NCI-H1930 (cell line): ENCODE data around the gene FSTL5.

Experiments used
- DNase-seq, 2 experiments: peaks; one replicate each; lab custom pipeline; 2025; lab: John Stamatoyannopoulos, UW

Gene FSTL5

DNA sequence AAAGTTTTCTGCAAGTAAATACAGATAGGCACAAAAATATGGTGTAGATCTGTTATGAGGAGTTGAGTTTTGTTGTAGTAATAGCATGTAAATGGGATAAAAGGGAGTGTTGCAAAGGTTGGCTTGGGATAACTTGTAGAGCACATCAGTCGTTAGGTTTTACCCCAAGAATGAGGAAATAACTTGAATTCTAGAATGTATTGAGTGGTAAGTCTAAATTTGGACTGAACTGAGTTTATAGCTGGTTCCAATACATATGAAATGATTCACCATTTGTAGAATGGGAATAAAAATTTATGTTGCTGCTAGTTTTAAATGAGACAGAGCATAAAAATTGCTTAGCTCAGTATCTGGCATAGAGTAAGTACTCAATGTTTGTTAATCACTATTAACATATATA is 719.2 kb downstream of the FSTL5 start:
- DNase-seq, result no peak

DNA sequence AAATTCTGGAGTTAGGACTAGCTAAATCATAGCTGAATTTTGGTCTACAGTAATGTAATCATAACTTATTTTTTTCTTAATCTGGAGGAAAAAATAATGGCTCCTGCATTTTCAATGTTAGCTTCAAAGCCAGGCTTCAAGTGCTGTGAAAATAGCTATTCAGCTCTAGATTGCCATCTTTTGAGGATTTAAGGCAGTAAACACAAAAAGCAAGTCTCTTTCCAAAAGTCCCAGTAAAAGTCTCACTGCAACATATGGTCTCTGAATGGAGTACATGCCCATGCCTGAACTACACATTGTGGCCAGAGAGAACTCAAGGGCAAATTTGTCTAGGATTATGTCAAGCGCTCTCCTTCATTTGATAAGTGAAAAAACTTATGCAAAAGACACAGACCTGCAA is 720.9 kb downstream of the FSTL5 start:
- no peak for DNase-seq

- DNase-seq, result no peak
Observed at GRCh38 chr4:161438096-161438495, 725.7 kb downstream of the FSTL5 start.

GRCh38 chr4:161428180-161428965 is 735.4 kb downstream of the FSTL5 start:
- no peak for DNase-seq

DNA sequence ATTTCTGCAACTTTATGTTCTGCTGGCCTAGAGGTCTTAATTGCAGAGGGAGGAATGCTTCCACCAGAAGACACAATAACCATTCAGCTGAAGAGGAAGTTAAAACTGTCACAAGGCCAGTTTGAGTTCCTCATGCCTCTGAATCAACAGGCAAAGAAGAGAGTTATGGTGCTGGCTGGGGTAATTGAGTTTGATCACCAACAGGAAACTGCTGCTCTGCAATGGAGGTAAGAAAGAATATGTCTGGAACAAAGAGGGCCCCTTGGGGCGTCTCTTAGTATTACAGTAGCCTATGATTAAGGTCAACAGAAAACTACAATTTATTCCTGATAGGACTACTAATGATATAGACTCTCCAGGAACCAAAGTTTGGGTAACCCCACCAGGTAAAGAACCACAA is 744.0 kb downstream of the FSTL5 start:
- no peak for DNase-seq

DNA sequence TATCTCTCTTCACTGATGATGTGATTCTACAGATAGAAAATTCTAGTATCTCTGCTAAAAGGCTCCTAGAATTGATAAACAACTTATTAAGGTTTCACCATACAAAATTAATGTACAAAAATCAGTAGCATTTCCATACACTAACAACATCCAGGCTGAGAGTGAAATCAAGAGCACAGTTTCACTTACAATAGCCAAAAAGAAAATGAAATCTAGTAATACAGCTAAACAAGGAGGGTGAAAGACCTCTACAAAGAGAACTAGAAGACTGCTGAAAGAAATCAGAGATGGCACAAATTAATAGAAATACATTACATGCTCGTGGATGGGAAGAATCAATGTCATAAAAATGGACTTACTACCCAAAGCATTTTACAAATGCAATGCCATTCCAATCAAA is 751.9 kb downstream of the FSTL5 start:
- DNase-seq, result no peak

DNA sequence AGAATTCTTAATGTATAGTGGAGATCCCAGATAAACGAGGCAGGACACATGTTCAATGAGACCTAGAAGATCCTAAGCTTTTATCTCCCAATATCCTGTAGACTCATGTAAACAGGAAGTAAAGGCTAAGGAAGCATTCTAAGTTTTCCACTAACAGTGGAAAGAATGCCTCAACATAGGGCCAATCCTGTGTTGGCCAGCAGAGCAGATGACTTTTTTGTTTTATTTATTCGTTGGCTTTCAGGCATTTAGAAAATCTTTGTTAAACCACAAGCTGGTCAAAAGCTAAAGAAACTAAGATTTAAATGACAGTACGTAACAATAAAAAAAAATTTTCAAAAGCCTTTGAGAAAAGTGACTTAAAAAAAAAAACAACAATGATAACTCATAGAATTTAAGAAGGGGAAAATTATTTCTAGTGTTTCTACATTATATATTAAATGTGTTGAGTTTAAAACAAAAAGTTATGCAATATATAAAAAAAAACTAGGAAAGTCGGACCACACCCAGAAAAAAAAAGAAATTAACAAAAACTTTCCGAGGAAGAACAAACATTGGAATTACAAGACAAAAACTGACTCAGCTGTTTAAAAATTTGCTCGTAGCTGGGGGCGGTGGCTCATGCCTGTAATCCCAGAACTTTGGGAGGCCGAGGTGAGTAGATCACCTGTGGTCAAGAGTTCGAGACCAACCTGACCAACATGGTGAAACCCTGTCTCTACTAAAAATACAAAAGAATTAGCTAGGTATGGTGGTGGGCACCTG is 759.3 kb downstream of the FSTL5 start:
- no peak for DNase-seq

- no peak for DNase-seq
Observed at GRCh38 chr4:161403781-161404180, 760.0 kb downstream of the FSTL5 start.

DNA sequence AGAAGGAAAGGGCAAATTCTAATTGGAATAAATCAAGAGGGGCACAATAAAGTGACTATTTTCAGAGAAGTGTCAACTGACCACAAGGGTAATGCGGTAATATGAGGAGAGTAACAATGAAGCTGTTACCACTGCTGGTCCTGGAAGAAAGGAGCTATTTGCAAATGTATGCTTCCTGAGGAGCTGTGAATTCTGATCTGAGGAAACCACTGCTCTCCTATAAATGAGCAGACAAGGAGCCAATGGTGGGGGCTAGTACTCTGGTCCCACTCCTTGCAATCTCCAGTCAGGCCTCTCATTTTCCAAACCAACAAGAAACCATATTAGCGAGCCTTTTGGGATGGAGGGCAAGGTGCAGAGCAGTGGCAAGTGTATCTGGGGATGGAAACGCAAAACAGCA is 770.2 kb downstream of the FSTL5 start:
- no peak for DNase-seq

GRCh38 chr4:161382655-161383054 is 781.1 kb downstream of the FSTL5 start:
- no peak for DNase-seq

GRCh38 chr4:161376275-161376674 is 787.5 kb downstream of the FSTL5 start:
- no peak for DNase-seq

GRCh38 chr4:161364681-161365080 is 799.1 kb downstream of the FSTL5 start:
- DNase-seq, result no peak

- DNase-seq, result no peak
Observed at GRCh38 chr4:161360982-161361381, 802.8 kb downstream of the FSTL5 start.

- DNase-seq, result no peak
Observed at GRCh38 chr4:161359491-161359890, 804.3 kb downstream of the FSTL5 start.

- DNase-seq, result no peak
Observed at GRCh38 chr4:161356351-161356750, 807.4 kb downstream of the FSTL5 start.

- no peak for DNase-seq
Observed at GRCh38 chr4:161350946-161351345, 812.9 kb downstream of the FSTL5 start.

DNA sequence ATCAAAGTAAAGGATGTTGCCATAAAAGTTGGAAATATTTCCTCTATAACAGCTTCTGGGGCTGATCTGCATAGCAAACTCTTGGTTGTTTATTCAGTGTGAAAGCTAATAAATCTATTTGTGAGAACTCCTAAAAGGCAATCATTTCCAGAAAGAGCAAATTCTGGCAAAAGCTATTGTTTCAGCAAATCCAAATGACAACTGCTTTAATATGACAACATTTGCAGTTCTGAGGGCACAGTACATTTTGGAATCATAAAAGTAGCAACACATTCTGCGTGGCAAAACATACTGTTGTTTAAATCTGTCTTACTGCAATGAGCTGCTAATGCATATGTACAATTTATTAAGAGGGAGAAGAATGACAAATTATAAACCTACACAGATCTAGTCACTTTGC is 818.1 kb downstream of the FSTL5 start:
- no peak for DNase-seq

- no peak for DNase-seq
Observed at GRCh38 chr4:161343569-161343950, 820.2 kb downstream of the FSTL5 start.

GRCh38 chr4:161342881-161343568 is 820.8 kb downstream of the FSTL5 start:
- no peak for DNase-seq

GRCh38 chr4:161336621-161337020 is 827.2 kb downstream of the FSTL5 start:
- DNase-seq, result no peak

- DNase-seq, result no peak
Observed at GRCh38 chr4:161336016-161336530, 827.7 kb downstream of the FSTL5 start.
